Muscle layer of colon (tissue), 2 donors: ENCODE measurements around the gene ELMO2.

Experiments used
- H3K27ac ChIP-seq: one replicate; pipeline ENCODE4 v1.7.0; 2013; ENCODE audit warnings: low read depth, mild to moderate bottlenecking, low read length, moderate library complexity
- H3K27me3 ChIP-seq, 2 donors: one replicate each; pipeline ENCODE4 v1.7.0; 2013; ENCODE audit warnings: low read length in 2 of 2, mild to moderate bottlenecking in 2 of 2; ENCODE audit not compliant: insufficient read depth in 2 of 2, control insufficient read depth in 1 of 2
- H3K36me3 ChIP-seq: one replicate; pipeline ENCODE4 v1.7.0; 2013; ENCODE audit warnings: mild to moderate bottlenecking, low read length; ENCODE audit not compliant: insufficient read depth
- H3K4me1 ChIP-seq: one replicate; pipeline ENCODE4 v1.7.0; 2013; ENCODE audit warnings: mild to moderate bottlenecking, low read length; ENCODE audit not compliant: insufficient read depth
- H3K4me3 ChIP-seq, 2 donors: one replicate each; pipeline ENCODE4 v1.7.0; 2013; ENCODE audit warnings: low read length in 2 of 2, low read depth in 1 of 2, mild to moderate bottlenecking in 1 of 2, moderate library complexity in 1 of 2
- H3K9ac ChIP-seq: one replicate; pipeline ENCODE4 v1.7.0; 2013; ENCODE audit warnings: low read length
- H3K9me3 ChIP-seq: one replicate; pipeline ENCODE4 v1.7.0; 2013; ENCODE audit warnings: mild to moderate bottlenecking, low read length
- donor health status: abdominal sarcoma.
- donor health status: Adenocarcinoma of cecum.

ELMO2 gene

DNA sequence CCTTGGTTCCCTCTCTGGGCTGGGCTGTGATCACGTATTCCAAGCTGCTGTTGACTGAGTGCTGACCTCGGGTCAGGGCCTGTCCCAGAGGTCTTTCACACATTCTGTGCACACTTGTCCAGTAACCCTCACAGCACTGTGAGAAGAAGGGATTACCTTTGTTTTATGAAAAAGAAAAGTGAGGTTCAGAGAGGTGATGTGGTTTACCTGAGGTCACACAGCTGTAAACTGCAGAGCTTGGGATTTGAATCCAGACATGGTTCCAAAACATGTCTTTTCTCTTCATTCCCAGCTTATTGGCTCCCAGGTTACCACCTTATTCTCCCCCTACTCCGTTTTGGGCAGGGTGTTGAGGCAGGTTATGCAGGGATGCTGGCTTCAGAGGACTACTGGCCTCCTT is 69.7 kb downstream of the ELMO2 start:
- H3K9ac ChIP-seq: no peak overlapping the region
- H3K4me1 ChIP-seq: no peaks in the 10 kb centered on the region
- peaks cover 35 to 65% of the 10 kb centered on the region in 2 donors for H3K27me3 ChIP-seq
- H3K9me3 ChIP-seq: no peaks in the 10 kb centered on the region
- H3K27ac ChIP-seq: no peak overlapping the region
- H3K36me3 ChIP-seq: no peaks in the 10 kb centered on the region
- no peak overlapping the region for H3K4me3 ChIP-seq

- H3K4me1 ChIP-seq: no peaks in the 10 kb centered on the region
- H3K4me3 ChIP-seq: no peak overlapping the region
- H3K27ac ChIP-seq: no peak overlapping the region
- H3K9ac ChIP-seq: no peak overlapping the region
- H3K27me3 ChIP-seq: peaks cover 31 to 64% of the 10 kb centered on the region in 2 donors
- H3K9me3 ChIP-seq: no peaks in the 10 kb centered on the region
- H3K36me3 ChIP-seq: no peaks in the 10 kb centered on the region
These were observed 72.0 kb downstream of the ELMO2 start for GRCh38 chr20:46334303-46334904.

- Histone ChIP-seq H3K27ac (no peak overlapping the region), H3K27me3 (peaks cover 21 to 61% of the 10 kb centered on the region in 2 donors)
These were observed 73.0 kb downstream of the ELMO2 start for GRCh38 chr20:46333161-46333991.

DNA sequence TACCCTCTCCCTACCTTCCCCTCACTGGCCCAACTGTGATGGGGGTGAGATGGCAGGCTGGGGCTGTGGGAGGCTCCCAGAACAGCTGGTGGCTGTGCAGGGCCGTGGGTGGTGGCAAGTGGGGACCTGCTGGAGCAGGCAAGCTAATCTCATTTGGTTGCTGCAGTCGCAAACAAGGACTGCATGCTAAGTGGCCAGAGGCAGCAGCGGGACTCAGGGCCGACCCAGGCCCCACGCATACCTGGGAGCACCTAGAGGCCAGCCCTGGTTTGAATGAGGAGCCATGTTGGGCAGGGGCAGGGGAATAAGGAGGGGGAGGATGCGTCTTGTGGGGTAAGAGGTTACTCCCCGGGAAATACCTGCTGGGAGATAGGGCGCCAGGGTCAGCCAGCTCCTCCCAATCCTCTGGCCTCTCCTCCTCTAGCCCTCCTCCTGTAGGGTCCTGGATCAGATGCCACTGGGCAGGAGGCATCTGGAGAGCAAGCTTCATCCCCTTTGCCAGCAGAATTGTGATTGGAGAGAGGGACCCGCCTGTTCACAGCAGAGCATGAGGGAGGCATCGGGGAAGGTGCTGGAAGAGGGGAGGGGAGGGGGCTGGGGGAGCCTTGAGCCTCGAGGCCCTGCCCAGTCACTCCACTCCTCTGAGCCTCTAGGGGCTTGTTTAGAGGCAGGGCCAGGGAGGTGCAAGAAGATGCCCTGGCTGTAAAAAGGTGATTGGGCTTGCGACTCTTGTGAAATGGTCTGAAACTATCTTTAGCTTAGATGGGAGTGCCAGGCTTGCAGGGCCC is 73.8 kb downstream of the ELMO2 start:
- no peaks in the 10 kb centered on the region for H3K4me1 ChIP-seq
- H3K27me3 ChIP-seq: peaks cover 18 to 56% of the 10 kb centered on the region in 2 donors
- no peak overlapping the region for H3K9ac ChIP-seq
- H3K27ac ChIP-seq: no peak overlapping the region
- H3K9me3 ChIP-seq: no peaks in the 10 kb centered on the region
- H3K4me3 ChIP-seq: no peak overlapping the region
- no peaks in the 10 kb centered on the region for H3K36me3 ChIP-seq

More at GRCh38 chr20:46333161-46333991, 73.0 kb downstream of the ELMO2 start:
- Histone ChIP-seq H3K4me3 (no peak overlapping the region), H3K9ac (no peak overlapping the region), H3K4me1 (no peaks in the 10 kb centered on the region), H3K9me3 (no peaks in the 10 kb centered on the region), H3K36me3 (no peaks in the 10 kb centered on the region)

DNA sequence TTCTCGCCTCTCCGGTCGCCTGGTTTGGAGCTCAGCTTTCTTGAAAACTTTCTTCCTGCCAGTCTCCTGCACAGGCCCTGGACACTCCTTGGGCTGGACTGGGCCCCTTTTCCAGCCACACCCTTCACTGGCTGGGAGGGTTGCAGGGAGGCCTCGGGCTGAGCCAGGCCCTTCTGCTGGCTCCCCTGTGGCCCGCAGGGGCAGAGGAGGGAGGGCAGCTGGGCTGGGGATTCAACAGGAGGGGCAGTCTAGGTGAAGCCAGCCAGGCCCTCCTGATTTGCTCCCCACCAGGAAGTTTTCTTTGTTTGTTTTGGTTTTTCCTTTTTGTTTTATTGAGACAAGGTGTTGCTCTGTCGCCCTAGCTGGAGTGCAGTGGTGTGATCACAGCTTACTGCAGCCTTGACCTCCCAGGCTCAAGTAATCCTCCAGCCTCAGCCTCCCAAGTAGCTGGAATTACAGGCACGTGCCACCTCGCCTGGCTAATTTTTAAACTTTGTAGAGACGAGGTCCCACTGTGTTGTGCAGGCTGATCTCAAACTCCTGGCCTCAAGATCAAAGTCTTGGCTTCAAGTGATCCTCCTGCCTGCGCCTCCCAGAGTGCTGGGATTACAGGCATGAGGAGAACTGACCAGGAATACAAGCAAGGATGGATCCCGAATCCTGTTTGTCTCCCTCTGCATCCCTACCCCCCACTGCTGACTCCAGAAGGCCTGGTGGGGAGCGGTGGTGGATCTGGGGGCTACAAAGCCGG is 74.6 kb downstream of the ELMO2 start:
- Histone ChIP-seq H3K27me3 (peaks cover 18 to 50% of the 10 kb centered on the region in 2 donors), H3K27ac (no peak overlapping the region)

DNA sequence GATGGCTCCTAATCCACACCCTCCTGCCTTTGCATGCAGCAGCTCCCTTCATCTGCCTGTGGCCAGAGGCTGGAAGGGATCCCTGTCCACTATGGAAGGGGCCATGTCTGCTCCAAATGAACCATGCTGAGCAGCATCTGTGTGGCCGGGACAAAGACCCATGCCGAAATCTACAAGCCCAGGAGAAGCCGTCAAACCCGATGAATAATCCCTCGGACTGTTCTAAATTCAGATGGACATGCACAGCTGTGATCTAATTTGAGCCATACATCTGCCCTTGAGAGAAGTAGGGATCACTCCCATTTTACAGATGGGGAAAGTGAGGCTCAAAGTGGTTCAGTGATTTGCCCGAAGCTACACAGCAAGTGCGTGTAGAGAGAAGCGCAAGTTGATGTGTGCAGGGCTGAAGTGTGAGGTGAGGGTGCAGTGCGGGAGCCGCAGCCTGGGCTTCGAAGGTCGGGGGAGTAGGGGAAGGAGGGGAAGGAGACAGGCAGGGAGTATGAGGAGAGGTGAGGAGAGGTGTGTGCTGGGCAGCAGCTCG is 75.5 kb downstream of the ELMO2 start:
- H3K9me3 ChIP-seq: no peaks in the 10 kb centered on the region
- H3K9ac ChIP-seq: no peak overlapping the region
- H3K4me3 ChIP-seq: no peak overlapping the region
- H3K36me3 ChIP-seq: no peaks in the 10 kb centered on the region
- no peak overlapping the region for H3K27ac ChIP-seq
- peaks cover 16 to 56% of the 10 kb centered on the region in 2 donors for H3K27me3 ChIP-seq
- H3K4me1 ChIP-seq: no peaks in the 10 kb centered on the region

More for the DNA sequence above, 74.6 kb downstream of the ELMO2 start:
- no peak overlapping the region for H3K4me3 ChIP-seq
- no peaks in the 10 kb centered on the region for H3K9me3 ChIP-seq
- no peak overlapping the region for H3K9ac ChIP-seq
- no peaks in the 10 kb centered on the region for H3K36me3 ChIP-seq
- no peaks in the 10 kb centered on the region for H3K4me1 ChIP-seq

DNA sequence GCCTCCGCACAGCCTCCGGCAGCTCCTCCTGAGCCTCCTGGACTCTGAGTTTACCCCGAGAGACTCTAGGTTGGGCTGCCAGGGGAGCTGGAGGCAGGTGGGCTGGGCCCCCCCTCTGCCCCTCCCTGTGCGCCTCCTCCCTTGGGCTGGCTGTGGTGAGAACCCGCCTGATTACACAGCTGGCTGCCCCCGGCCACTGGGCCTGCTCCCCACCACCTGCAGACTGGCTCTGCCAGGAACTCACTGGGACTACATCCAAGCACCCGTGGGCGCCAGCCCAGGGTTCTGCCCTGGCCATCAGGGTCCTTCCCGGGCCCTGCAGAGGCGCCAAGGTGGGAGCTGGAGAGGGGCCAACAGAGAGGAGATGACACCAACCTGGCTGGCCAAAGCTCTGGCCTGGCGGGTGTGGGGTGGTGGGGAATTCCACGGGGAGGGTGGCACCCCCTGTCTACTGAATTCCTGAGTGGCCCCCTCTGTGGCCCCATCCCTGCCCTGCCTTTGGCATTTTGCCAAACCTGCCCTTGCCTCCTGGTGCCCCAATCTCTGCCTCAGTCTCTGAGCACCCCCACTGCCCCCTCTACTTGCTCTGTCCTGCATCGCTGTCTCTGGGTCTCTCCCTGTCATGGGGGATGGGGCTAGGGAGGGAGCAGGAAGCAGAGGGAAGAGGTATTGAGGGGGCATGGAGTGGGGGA is 76.2 kb downstream of the ELMO2 start:
- no peaks in the 10 kb centered on the region for H3K4me1 ChIP-seq
- no peak overlapping the region for H3K9ac ChIP-seq
- no peaks in the 10 kb centered on the region for H3K36me3 ChIP-seq
- H3K4me3 ChIP-seq: no peak overlapping the region
- H3K9me3 ChIP-seq: no peaks in the 10 kb centered on the region
- no peak overlapping the region for H3K27ac ChIP-seq
- peaks cover 15 to 52% of the 10 kb centered on the region in 2 donors for H3K27me3 ChIP-seq

GRCh38 chr20:46328200-46328882 is 78.1 kb downstream of the ELMO2 start:
- Histone ChIP-seq H3K27ac (no peak overlapping the region), H3K9ac (no peak overlapping the region), H3K9me3 (no peaks in the 10 kb centered on the region), H3K4me1 (no peaks in the 10 kb centered on the region), H3K27me3 (peaks cover 5 to 44% of the 10 kb centered on the region in 2 donors), H3K4me3 (no peak overlapping the region), H3K36me3 (no peaks in the 10 kb centered on the region)

DNA sequence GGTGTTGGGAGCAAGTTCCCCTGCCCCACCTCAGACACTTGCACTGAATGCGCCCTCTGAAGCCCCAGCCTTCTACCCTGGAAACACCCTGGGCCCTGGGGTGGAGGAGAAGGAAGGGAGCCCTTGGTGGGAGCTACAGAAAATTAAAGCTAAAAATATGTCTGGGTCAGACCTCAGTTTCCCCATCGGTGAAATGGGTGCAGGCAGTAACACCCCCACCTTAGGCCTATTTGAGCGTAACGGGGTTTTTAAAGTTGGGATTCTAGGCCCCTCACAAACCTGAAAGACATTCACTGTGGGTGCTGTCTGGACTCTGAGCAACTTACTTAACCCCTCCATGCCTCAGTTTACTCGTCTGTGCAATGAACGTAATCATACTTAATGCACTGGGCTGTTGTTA is 78.9 kb downstream of the ELMO2 start:
- no peaks in the 10 kb centered on the region for H3K36me3 ChIP-seq
- H3K4me1 ChIP-seq: no peaks in the 10 kb centered on the region
- no peaks in the 10 kb centered on the region for H3K9me3 ChIP-seq
- no peak overlapping the region for H3K27ac ChIP-seq
- H3K27me3 ChIP-seq: peaks cover 5 to 45% of the 10 kb centered on the region in 2 donors
- H3K4me3 ChIP-seq: no peak overlapping the region
- H3K9ac ChIP-seq: no peak overlapping the region

DNA sequence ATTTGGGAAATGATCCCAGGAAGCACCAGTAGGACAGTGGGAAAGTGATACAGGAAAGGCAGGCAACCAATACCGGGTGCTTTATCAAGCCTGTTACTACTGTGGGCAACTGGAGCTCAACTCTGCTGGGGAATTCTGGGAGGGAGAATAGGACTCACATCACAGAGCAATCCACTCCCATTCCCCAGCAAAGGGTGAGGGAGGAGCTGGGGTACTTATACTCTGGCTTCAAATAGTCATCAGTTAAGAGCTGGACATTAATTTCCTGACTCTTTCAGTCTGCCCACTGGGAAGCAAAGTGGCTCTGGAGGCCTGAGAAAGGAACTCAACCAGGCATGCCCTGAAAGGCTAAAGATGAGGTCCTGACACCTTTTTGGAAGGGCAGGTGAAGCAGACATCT is 80.6 kb downstream of the ELMO2 start:
- Histone ChIP-seq H3K27ac (no peak overlapping the region), H3K27me3 (peaks cover 5 to 33% of the 10 kb centered on the region in 2 donors), H3K4me3 (no peak overlapping the region), H3K36me3 (no peaks in the 10 kb centered on the region), H3K9me3 (no peaks in the 10 kb centered on the region), H3K9ac (no peak overlapping the region), H3K4me1 (no peaks in the 10 kb centered on the region)
